Measurements from ENCODE around the gene CYTL1.
A peak's percentile ranks its signal among the peaks of the same experiment; 100 is the strongest.
"Not testable (repeated sequence)": the region's sequence is repeated elsewhere in the genome, so short reads cannot be mapped to it uniquely, and the experiment has no call there.

The CYTL1 gene, protein sequence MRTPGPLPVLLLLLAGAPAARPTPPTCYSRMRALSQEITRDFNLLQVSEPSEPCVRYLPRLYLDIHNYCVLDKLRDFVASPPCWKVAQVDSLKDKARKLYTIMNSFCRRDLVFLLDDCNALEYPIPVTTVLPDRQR

GRCh38 chr4:5019274-5019673 lies at the start of gene CYTL1:
TSS of gene CYTL1 (minus strand) at chr4:5019458. CDS start at chr4:5019445, 13 bp downstream.
- DNase-seq (ENCODE audit: low read depth in 3 of 3): no peak

GRCh38 chr4:5067908-5068307 lies 48.6 kb upstream of the CYTL1 start:
- no peak for DNase-seq (ENCODE audit: low read depth in 3 of 3)

- not testable (repeated sequence) for DNase-seq (ENCODE audit: low read depth in 3 of 3)
These were observed 47.7 kb upstream of the CYTL1 start for GRCh38 chr4:5066968-5067367.

DNA sequence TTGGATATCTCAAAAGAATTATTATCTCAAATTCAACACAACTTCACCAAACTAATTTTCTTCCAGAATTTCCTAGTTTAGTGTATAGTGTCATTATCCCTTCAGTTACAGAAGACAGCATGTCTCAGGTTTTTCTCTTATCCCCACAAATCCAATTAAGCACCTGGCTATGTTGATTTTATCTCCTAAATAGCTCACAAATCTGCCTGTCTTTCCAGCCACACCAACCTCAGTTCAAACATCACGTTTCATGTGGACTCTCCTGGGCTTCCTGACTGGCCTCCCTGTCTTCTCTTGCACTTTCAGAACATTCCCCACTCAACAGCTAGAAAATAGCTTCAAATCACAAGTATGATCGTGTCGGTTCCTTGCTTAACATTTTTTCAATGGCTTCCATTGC lies 46.8 kb upstream of the CYTL1 start:
- DNase-seq (ENCODE audit: low read depth in 3 of 3): no peak

DNA sequence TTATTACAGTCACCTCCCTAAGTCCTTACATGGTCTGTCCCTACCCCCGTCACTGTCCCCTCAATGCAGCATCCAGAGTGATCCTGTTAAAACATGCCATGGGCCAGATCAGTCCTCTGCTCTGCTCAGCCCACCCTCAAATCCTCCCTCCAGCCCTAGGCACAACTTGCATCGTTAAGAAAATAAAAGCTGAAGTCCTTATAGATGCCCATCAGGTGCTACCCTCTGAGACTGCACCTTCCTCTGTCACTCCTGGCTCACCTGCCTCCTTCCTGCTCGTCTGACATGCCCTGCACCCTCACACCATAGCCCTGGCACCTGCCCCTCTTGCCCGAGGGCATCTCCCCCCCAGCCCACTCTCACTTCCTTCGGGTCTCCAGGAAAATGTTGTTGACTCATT lies 36.2 kb upstream of the CYTL1 start:
- DNase-seq (ENCODE audit: low read depth in 3 of 3): no peak

- no peak for DNase-seq (ENCODE audit: low read depth in 3 of 3)
These were observed 35.3 kb upstream of the CYTL1 start for GRCh38 chr4:5054532-5054931.

- no peak for DNase-seq (ENCODE audit: low read depth in 3 of 3)
These were observed 33.6 kb upstream of the CYTL1 start for GRCh38 chr4:5052726-5053425.

DNA sequence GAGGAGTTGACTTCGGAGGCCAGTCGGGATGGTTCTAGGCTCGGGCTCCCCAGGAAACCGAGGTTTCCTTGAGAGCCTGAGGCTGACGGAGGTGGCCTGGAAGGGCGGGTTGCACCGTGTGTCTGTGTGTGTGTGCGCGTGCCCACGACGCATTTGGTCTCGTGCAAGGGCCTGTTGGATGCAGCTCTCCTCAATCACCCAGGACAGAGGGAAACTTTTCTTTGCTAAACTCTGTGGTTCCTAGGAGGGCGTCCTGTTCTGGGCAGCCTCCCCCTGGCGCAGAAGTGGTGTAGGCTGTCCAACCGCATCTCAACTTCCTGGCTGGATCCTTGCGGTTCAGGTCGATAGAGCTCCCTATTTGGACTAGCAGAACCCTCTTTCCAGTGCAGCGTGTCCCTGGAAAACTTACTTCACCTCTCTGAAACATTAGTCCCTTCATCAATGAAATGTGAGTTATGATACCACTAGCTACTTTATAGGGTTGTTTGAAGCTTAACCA lies 33.0 kb upstream of the CYTL1 start:
- DNase-seq (ENCODE audit: low read depth in 3 of 3): no peak

- DNase-seq (ENCODE audit: low read depth in 3 of 3): no peak
These were observed 32.3 kb upstream of the CYTL1 start, which contains the start of gene STK32B for GRCh38 chr4:5051278-5052203. TSS of gene STK32B (plus strand) at chr4:5051480.

DNA sequence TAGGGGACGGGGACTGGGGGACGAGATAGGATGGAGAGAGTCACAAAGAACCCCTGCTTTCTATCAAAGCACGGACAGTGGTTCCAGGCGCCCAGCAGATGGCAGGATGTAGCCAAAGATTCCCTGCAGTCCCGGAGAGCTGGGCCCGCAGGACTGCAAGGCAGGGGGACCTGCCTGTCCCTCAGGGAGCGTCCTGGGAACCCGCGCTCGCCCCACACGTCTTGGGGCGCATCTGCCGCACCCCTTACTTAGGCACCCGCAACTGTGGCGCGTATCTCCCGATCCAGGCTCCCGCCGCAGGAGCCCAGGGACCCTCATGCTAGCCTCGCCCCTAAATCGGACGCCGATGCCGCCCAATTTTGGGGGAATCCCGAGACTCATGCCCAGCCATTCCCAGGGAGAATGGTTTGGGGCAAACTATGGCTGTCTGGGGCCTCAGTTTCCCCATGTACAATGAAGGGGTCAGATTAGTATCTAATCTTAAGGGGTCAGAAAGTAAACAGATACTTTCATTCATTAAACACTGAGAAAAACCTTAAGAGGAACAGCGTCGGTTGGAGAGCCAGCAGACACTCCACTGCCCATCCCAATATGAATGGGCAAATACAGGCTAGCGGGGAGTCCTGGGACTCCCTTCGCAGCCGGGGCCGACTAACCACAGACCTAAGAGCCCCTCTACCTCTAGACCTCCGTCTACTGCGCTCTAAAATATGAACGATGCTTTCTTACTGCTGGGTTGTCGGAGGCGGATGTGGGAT lies 31.4 kb upstream of the CYTL1 start:
- DNase-seq (ENCODE audit: low read depth in 3 of 3): peak in 1 of 3 experiments; percentile 31

DNA sequence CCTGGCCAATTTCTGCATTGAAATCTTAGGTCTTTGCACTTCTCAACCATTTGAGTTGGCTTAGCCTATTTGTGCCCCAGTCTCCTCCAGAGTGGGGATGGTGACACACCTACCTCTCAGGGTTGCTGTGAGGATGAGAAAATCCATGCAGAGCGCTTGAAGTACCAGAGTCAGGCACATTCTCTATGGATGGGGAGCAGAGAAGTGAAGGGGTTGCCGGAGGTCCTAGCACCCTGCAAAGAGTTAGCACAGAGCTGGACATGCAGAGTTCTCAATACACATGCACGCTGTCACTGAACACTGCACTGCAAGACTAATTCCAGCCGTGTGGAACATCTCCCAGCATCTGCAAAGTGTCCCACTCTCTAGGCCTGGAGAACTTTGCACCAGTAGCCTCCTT lies 29.5 kb upstream of the CYTL1 start:
- DNase-seq (ENCODE audit: low read depth in 3 of 3): no peak

GRCh38 chr4:5045097-5045496 lies 25.8 kb upstream of the CYTL1 start:
- DNase-seq (ENCODE audit: low read depth in 3 of 3): no peak

DNA sequence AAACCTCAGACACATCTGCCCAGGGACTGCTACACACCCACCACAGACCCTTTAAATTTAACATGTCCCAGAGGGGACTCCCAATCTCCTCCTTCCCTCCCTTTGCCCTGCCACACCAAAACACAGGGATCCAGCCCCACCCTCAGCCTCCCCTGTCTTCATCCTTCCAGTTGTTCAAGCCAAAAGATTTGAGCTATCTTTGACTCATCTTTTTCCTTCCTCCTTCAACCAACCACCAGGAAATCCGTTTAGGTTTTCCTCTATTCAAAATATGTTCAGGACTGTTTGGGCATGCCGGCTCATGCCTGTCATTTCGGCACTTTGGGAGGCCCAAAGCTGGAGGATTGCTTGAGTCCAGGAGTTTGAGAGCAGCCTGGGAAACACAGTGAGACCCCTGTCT lies 25.1 kb upstream of the CYTL1 start:
- no peak for DNase-seq (ENCODE audit: low read depth in 3 of 3)

DNA sequence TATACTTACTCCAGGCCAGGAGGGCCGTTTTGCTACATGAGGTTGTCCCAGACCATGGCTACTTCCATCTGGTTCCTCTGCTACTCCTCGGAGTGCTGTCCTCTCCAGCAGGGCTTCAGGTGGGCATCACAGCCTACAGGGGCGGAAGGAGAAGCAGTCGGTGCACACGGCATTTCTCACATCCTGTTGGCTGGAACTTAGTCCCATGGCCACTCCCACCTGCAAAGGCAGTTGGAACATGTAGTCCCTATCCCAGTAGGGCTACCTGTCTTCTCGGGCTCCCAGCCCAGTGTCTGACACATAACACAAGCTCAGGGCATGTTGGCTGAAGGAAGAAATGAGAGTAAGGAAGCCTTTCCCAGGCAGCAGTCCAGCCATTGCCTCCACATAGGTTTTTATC lies 24.3 kb upstream of the CYTL1 start:
- DNase-seq (ENCODE audit: low read depth in 3 of 3): no peak

GRCh38 chr4:5041699-5042098 lies 22.4 kb upstream of the CYTL1 start:
- DNase-seq (ENCODE audit: low read depth in 3 of 3): no peak

GRCh38 chr4:5040856-5041620 lies 21.8 kb upstream of the CYTL1 start:
- DNase-seq (ENCODE audit: low read depth in 3 of 3): no peak

GRCh38 chr4:5039800-5040199 lies 20.5 kb upstream of the CYTL1 start:
- no peak for DNase-seq (ENCODE audit: low read depth in 3 of 3)

DNA sequence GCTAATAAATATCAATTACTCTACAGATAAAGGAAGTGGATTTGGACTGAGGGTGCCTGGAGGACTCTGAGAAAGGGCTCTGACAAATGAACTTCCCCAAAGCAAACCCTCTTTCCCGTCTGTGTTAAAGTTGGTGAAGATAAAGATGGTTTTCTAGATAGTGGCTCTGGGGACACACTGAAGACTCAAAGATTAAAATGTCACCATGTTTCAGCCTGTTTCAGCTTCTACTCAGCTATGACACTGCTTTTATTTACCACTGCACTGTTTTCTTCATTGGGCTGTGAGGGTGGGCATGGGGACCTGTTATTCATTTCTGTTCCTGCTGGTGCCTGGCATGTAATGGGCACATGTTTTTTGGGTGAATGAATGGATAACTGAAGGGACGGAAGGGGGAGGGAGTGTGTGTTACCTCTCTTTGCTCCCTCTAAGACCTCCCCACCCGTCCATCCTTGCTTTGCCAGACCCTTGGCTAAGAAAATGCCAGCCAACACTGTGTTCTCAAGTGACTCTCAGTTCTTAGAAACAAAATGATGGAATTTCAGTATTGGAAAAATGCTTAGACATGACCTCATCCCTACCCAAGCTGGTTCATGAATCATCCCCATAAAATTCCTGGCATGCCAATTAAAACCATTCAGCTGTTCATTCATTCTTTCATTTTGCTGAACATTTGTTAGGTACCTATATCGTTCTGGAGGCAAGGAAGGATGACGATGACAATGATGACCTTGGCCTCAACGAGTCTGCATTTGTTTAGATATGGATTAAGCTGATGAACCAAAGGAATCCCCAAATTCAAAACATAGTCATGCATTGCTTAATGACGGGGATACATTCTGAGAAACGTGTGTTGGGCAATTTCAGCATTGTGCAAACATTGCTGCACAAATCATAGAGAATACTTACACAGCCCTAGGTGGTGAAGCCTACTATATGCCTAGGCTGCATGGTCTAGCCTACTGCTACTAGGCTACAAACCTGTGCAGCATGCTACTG lies 18.6 kb upstream of the CYTL1 start:
- no peak for DNase-seq (ENCODE audit: low read depth in 3 of 3)

DNA sequence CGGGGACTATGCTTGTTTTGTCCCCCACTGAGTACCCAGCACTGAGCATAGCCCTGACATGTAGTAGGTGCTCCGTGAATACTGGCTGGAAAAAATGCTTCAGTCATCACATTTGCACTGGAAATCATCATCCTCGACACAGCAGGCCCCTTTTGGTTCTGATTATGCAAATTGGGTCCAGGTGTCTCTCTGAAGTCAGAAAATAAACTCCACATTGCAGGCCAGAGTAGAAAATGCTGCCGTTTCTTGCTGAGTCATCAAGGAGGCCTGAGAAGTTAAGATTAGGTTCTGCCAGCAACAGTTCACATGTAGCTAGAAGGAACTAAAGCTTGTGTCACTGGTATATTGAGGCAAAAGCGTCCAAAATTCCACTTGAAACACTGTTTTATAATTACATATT lies 17.0 kb upstream of the CYTL1 start:
- no peak for DNase-seq (ENCODE audit: low read depth in 3 of 3)

DNA sequence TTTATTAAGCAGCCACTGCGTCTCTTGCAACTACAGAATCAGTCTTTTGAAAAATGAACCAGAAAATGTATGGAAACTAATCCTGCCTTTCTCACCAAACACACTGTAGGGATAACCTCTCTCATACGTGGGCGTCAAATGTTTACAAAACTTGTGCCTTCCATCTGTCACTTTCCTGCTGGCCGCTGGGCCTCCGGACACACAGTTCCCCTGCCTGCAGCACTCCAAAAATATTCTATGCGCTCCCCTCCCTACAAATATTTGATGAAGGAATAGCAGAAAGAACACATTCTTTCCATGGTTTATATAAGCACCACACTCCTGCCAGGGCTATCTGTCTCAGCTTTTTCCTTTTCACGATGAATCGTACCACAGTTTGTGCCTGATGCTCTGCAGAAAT lies 14.9 kb upstream of the CYTL1 start:
- no peak for DNase-seq (ENCODE audit: low read depth in 3 of 3)
